Activated CD8-positive, alpha-beta memory T cell treated with anti-CD3 and anti-CD28 coated beads for 48 hours (primary cell): Measurements from ENCODE around the gene KCNJ9.
"Not testable (repeated sequence)": the region's sequence is repeated elsewhere in the genome, so short reads cannot be mapped to it uniquely, and the experiment has no call there.

Experiments
- DNase-seq, 3 experiments: peaks; one replicate each; pipeline ENCODE4 v3.0.0-alpha.2; 2020; ENCODE audit warnings: low read depth in 2 of 3, low spot score in 2 of 3

Gene KCNJ9

GRCh38 chr1:160101717-160102522 lies 20.6 kb downstream of the KCNJ9 start:
- no peak for DNase-seq

GRCh38 chr1:160103658-160104408 lies 22.5 kb downstream of the KCNJ9 start:
- DNase-seq: no peak

GRCh38 chr1:160104486-160104885 lies 23.1 kb downstream of the KCNJ9 start:
- DNase-seq: no peak

GRCh38 chr1:160105155-160105554 lies 23.8 kb downstream of the KCNJ9 start:
- DNase-seq: no peak

GRCh38 chr1:160107512-160107911 lies 26.2 kb downstream of the KCNJ9 start:
- no peak for DNase-seq

- DNase-seq: no peak
Observed at GRCh38 chr1:160108888-160109662, 27.7 kb downstream of the KCNJ9 start.

- DNase-seq: no peak
Observed at GRCh38 chr1:160109686-160110085, 28.3 kb downstream of the KCNJ9 start.

GRCh38 chr1:160111462-160111861 lies 30.1 kb downstream of the KCNJ9 start:
- not testable (repeated sequence) for DNase-seq

GRCh38 chr1:160112357-160112756 lies 31.0 kb downstream of the KCNJ9 start:
- no peak for DNase-seq

GRCh38 chr1:160113407-160113806 lies 32.1 kb downstream of the KCNJ9 start:
- DNase-seq: no peak

GRCh38 chr1:160114085-160114484 lies 32.7 kb downstream of the KCNJ9 start:
- no peak for DNase-seq

GRCh38 chr1:160115545-160116282 lies 34.4 kb downstream of the KCNJ9 start, which contains the start of gene ATP1A2:
TSS of gene ATP1A2 (plus strand) at chr1:160115759. CDS start at chr1:160115862, 103 bp downstream.
- DNase-seq: no peak

- no peak for DNase-seq
Observed at GRCh38 chr1:160116283-160117147, 35.2 kb downstream of the KCNJ9 start.

- DNase-seq: no peak
Observed at GRCh38 chr1:160117300-160117699, 36.0 kb downstream of the KCNJ9 start.

GRCh38 chr1:160117709-160118183 lies 36.4 kb downstream of the KCNJ9 start:
- DNase-seq: no peak

- DNase-seq: no peak
Observed at GRCh38 chr1:160118928-160119327, 37.6 kb downstream of the KCNJ9 start.

- DNase-seq: no peak
Observed at GRCh38 chr1:160120797-160121196, 39.5 kb downstream of the KCNJ9 start.

GRCh38 chr1:160121388-160121787 lies 40.0 kb downstream of the KCNJ9 start:
- no peak for DNase-seq

- DNase-seq: no peak
Observed at GRCh38 chr1:160122978-160123495, 41.7 kb downstream of the KCNJ9 start.
